HepG2 (cell line): ENCODE results near the gene PDIK1L. TPM values are rescaled to one million over a fixed set of nuclear protein-coding genes. Genes with fewer than 3 reads are reported as not detected.

ENCODE experiments used
- ATAC-seq: fragments of 200-7000 bp; cut with Tn5 transposase; 3 replicates; pipeline ENCODE4 v1.9.1; 2020; ENCODE audit warnings: mild to moderate bottlenecking, moderate library complexity
- BruUV-seq: library from RNA; stranded (reverse); fragments of 400-500 nt; replicated peaks from 2 replicates; lab custom pipeline; 2021; lab: Mats Ljungman, UMichigan
- CTCF ChIA-PET: fragments of 300-600 bp; formaldehyde crosslinking; extraction: SDS; loops from one replicate; lab custom pipeline; 2021; ENCODE audit warnings: low total read pairs, inconsistent platforms, low intra/inter-chr PET ratio; lab: Yijun Ruan, JAX
- POLR2A ChIA-PET: fragments of 350-600 bp; sonication (Branson Sonifier 250); formaldehyde crosslinking; loops from one replicate; lab custom pipeline; 2020; ENCODE audit warnings: antibody characterized with exemption, inconsistent platforms; lab: Yijun Ruan, JAX
- DNase-seq: peaks from one replicate; pipeline ENCODE4 v3.0.0-alpha.2; 2015; ENCODE audit warnings: low spot score
- FAIRE-seq: peaks from 3 replicates; lab custom pipeline; 2011; peaks lifted over from hg19 to GRCh38; lab: Jason Lieb, UNC
- H2AFZ ChIP-seq: one replicate; pipeline ENCODE4 v1.6.1; 2011; ENCODE audit warnings: low read length, inconsistent platforms
- H3K27ac ChIP-seq: fragments of 300-600 bp; 3 replicates; pipeline ENCODE4 v1.8.0; 2011; ENCODE audit warnings: mixed run types, mild to moderate bottlenecking, mixed read lengths, low read length, inconsistent platforms; ENCODE audit not compliant: insufficient read depth; ENCODE audit errors: extremely low read length
- H3K27me3 ChIP-seq, 2 experiments: fragments of 200-600 bp in 1 of 2; 2 replicates in 1 of 2; 3 replicates in 1 of 2; pipeline versions ENCODE4 v1.6.0 to v1.8.0; 2011; ENCODE audit warnings: low read length in 2 of 2, mild to moderate bottlenecking in 2 of 2, moderate library complexity in 2 of 2, inconsistent platforms in 1 of 2; ENCODE audit not compliant: insufficient read depth in 2 of 2, control insufficient read depth in 1 of 2
- H3K36me3 ChIP-seq, 2 experiments: fragments of 200-600 bp in 1 of 2; replicated peaks in 1 of 2; 2 replicates in 1 of 2; 3 replicates in 1 of 2; pipeline versions ENCODE4 v1.5.1 to v1.8.0; 2011; ENCODE audit warnings: low read length in 2 of 2, inconsistent platforms in 1 of 2; ENCODE audit not compliant: insufficient read depth in 2 of 2, control insufficient read depth in 1 of 2
- H3K4me1 ChIP-seq: 2 replicates; pipeline ENCODE4 v1.5.1; 2012; ENCODE audit warnings: low read length, inconsistent platforms; ENCODE audit not compliant: insufficient read depth
- H3K4me2 ChIP-seq: 2 replicates; pipeline ENCODE4 v1.6.0; 2011; ENCODE audit warnings: low read depth, low read length, inconsistent platforms
- H3K4me3 ChIP-seq, 3 experiments: fragments of 200-600 bp in 1 of 3; sonication (generic), shearing (Covaris generic) in 1 of 3; replicated peaks in 1 of 3; 2 replicates each; pipeline ENCODE4 v1.5.1; 2011 to 2016; ENCODE audit warnings: low read length in 3 of 3, inconsistent platforms in 2 of 3, low read depth in 2 of 3, mild to moderate bottlenecking in 2 of 3, control low read depth in 1 of 3, mixed read lengths in 1 of 3; ENCODE audit not compliant: insufficient read depth in 1 of 3
- H3K79me2 ChIP-seq: one replicate; pipeline ENCODE4 v1.6.1; 2011; ENCODE audit warnings: low read length, inconsistent platforms; ENCODE audit not compliant: insufficient read depth
- H3K9ac ChIP-seq: 2 replicates; pipeline ENCODE4 v1.6.0; 2011; ENCODE audit warnings: mild to moderate bottlenecking, low read depth, low read length, inconsistent platforms; ENCODE audit not compliant: insufficient read depth
- H3K9me3 ChIP-seq: 2 replicates; pipeline ENCODE4 v1.5.1; 2012; ENCODE audit warnings: mild to moderate bottlenecking, low read length
- H4K20me1 ChIP-seq: 2 replicates; pipeline ENCODE4 v1.6.0; 2011; ENCODE audit warnings: inconsistent platforms, mild to moderate bottlenecking, low read length, moderate library complexity; ENCODE audit not compliant: insufficient read depth
- JUNB ChIP-seq: sonication (generic); formaldehyde crosslinking; IDR thresholded peaks from 2 replicates; pipeline ENCODE4 v1.8.0; 2022; ENCODE audit warnings: missing genetic modification reagents, mild to moderate bottlenecking, borderline replicate concordance
- MAFF ChIP-seq: IDR thresholded peaks from 2 replicates; pipeline ENCODE4 v1.6.1; 2011; ENCODE audit warnings: low read depth, low read length, improper control_type of control experiment
- MAFK ChIP-seq, 2 experiments: IDR thresholded peaks in 1 of 2; conservative IDR thresholded peaks in 1 of 2; 2 replicates each; pipeline ENCODE4 v1.6.1; 2011; ENCODE audit warnings: improper control_type of control experiment in 2 of 2, low read length in 2 of 2
- NBN ChIP-seq: fragments of 450-650 bp; conservative IDR thresholded peaks from 2 replicates; pipeline ENCODE4 v1.6.1; 2017
- PATZ1 ChIP-seq: sonication (generic); formaldehyde crosslinking; IDR thresholded peaks from 2 replicates; pipeline ENCODE4 v1.4.0; 2020; ENCODE audit warnings: missing genetic modification reagents
- PRDM10 ChIP-seq: sonication (generic); formaldehyde crosslinking; IDR thresholded peaks from 2 replicates; pipeline ENCODE4 v1.4.0; 2020; ENCODE audit warnings: low read depth, missing genetic modification reagents
- STAT5B ChIP-seq: sonication (generic); formaldehyde crosslinking; IDR thresholded peaks from 2 replicates; pipeline ENCODE4 v1.4.0; 2020; ENCODE audit warnings: missing genetic modification reagents
- THAP9 ChIP-seq: sonication (generic); formaldehyde crosslinking; IDR thresholded peaks from 2 replicates; pipeline ENCODE4; 2020; ENCODE audit warnings: missing genetic modification reagents, mild to moderate bottlenecking, borderline replicate concordance
- ZNF569 ChIP-seq: sonication (generic); formaldehyde crosslinking; IDR thresholded peaks from 2 replicates; pipeline ENCODE4 v1.5.0; 2020; ENCODE audit warnings: mild to moderate bottlenecking, missing genetic modification reagents, moderate library complexity, borderline replicate concordance
- ZNF720 ChIP-seq: sonication (generic); formaldehyde crosslinking; IDR thresholded peaks from 2 replicates; pipeline ENCODE4 v1.4.0; 2020; ENCODE audit warnings: missing genetic modification reagents
- ZNF747 ChIP-seq: sonication (generic); formaldehyde crosslinking; IDR thresholded peaks from 2 replicates; pipeline ENCODE4 v1.8.1; 2023; ENCODE audit warnings: missing genetic modification reagents, mild to moderate bottlenecking, borderline replicate concordance
- WGBS: methylation state at CpG from one replicate; pipeline ENCODE4 v1.1.6; 2017; ENCODE audit warnings: low lambda C conversion rate; 5-methylcytosine and 5-hydroxymethylcytosine counted together
- in situ Hi-C: cut with HindIII; loops from 2 replicates; pipeline ENCODE4 v1.10.0; 2017; ENCODE audit warnings: low pct_unique_long_range_greater_than_20kb; ENCODE audit not compliant: extremely low pct_ligation_motif_present
- intact Hi-C: fragments of 100-400 bp; cut with micrococcal nuclease; formaldehyde crosslinking; loops from one replicate; pipeline ENCODE4 v1.10.0; 2022; ENCODE audit not compliant: unreplicated experiment
- polyA plus RNA-seq, 8 experiments: library from polyadenylated mRNA; depleted of rRNA in 3 of 8; stranded (reverse) in 7 of 8; unstranded in 1 of 8; fragments of >200 nt; fragmentation: Illumina TruSeq in 4 of 8; extraction: Trizol in 4 of 8; gene quantifications; 2 replicates each; pipeline versions ENCODE4 v1.2.1 to v1.2.3, GENCODE V29; 2011 to 2016; ENCODE audit warnings: low read depth in 4 of 8, missing spikeins in 1 of 8, mixed read lengths in 1 of 8; ENCODE audit not compliant: insufficient read depth in 1 of 8
- total RNA-seq, 5 experiments: library from RNA; depleted of rRNA; stranded (reverse); fragments of >200 nt; fragmentation: Illumina TruSeq; extraction: Trizol; gene quantifications; 2 replicates each; pipeline ENCODE4 v1.2.3, GENCODE V29; 2016; ENCODE audit warnings: low read depth in 1 of 5

Gene PDIK1L
- total and polyA plus RNA-seq, 2 of the 13 experiments (the other 11 are each of a cell fraction or from before 2014, with no cell fraction given): 1.9 to 4.6 TPM

- no peak for ATAC-seq
- POLR2A ChIA-PET: no interaction called here
Measured at GRCh38 chr1:26099780-26100179, 11.8 kb upstream of the PDIK1L start.

More at GRCh38 chr1:26099780-26100179, 11.8 kb upstream of the PDIK1L start:
- in situ Hi-C loops: loop anchor here (10.0 kb wide), 1 partner anchor 55 kb away; the partner anchor contains the start of gene FAM110D
- FAIRE-seq (no peak), DNase-seq (no peak)
- no TSS peak for BruUV-seq
- Histone ChIP-seq H3K27ac (no peak overlapping the region), H3K4me3 (no peak overlapping the region), H3K9ac (no peak overlapping the region), H3K9me3 (no peaks in the 10 kb centered on the region), H3K36me3 (no peaks in the 10 kb centered on the region), H3K79me2 (no peaks in the 10 kb centered on the region), H3K27me3 (peaks cover 0 to 24% of the 10 kb centered on the region in 2 experiments; a peak in 1 of 5 replicates), H4K20me1 (no peaks in the 10 kb centered on the region), H3K4me1 (peaks cover 8% of the 10 kb centered on the region; the same call in 1 of the 2 replicates), H3K4me2 (no peak overlapping the region), H2AFZ (no peak overlapping the region)
- intact Hi-C loops: no loop called here
- no peak for TF ChIP-seq ZNF747 (CRISPR knock-in tag)
- no peak for TF ChIP-seq ZNF720 (CRISPR knock-in tag)
- no peak for TF ChIP-seq STAT5B
- peak; percentile 59 for TF ChIP-seq MAFF
- no peak for TF ChIP-seq ZNF569 (CRISPR knock-in tag)
- TF ChIP-seq NBN: no peak
- TF ChIP-seq PRDM10 (CRISPR knock-in tag): no peak
- TF ChIP-seq MAFK (conservative IDR thresholded peaks at IDR 0.05 in 1 of 2, IDR thresholded peaks at IDR 0.05 in 1 of 2; ENCODE audit: low read length in 2 of 2): peak; percentile 70 to 78
- no peak for TF ChIP-seq THAP9 (CRISPR knock-in tag)
- no peak for TF ChIP-seq PATZ1
- TF ChIP-seq JUNB (CRISPR knock-in tag): no peak
- CTCF ChIA-PET: no interaction called here
- 41% methylated on average over 3 of the region's 3 CpGs for WGBS
